GM23338 (cell line): Measurements from ENCODE around the gene PSMA8. TPM values are rescaled to one million over a fixed set of nuclear protein-coding genes. Genes with fewer than 3 reads are reported as not detected.

Experiments used
- ATAC-seq: fragments of 200-7000 bp; cut with Tn5 transposase; 3 replicates; pipeline ENCODE4 v1.9.1; 2020
- DNase-seq: peaks from one replicate; pipeline ENCODE4 v3.0.0-alpha.2; 2015; ENCODE audit warnings: low spot score
- H2AFZ ChIP-seq: fragments of 200-600 bp; sonication (generic); 2 replicates; pipeline ENCODE4 v1.8.0; 2016; ENCODE audit warnings: antibody characterized with exemption, mild to moderate bottlenecking, moderate library complexity
- H3F3A ChIP-seq: fragments of 200-600 bp; sonication (generic); replicated peaks from 2 replicates; pipeline ENCODE4 v1.8.0; 2017; ENCODE audit warnings: antibody characterized with exemption, mixed run types, low read depth
- H3K27ac ChIP-seq: fragments of 200-600 bp; sonication (generic); 2 replicates; pipeline ENCODE4 v1.6.1; 2016; ENCODE audit warnings: low read depth
- H3K27me3 ChIP-seq: fragments of 200-600 bp; sonication (generic); 2 replicates; pipeline ENCODE4 v1.8.0; 2016; ENCODE audit warnings: mild to moderate bottlenecking, mixed run types, moderate library complexity; ENCODE audit not compliant: insufficient read depth
- H3K36me3 ChIP-seq: fragments of 200-600 bp; sonication (generic); 2 replicates; pipeline ENCODE4 v1.8.0; 2016; ENCODE audit warnings: mild to moderate bottlenecking; ENCODE audit not compliant: insufficient read depth
- H3K4me1 ChIP-seq: fragments of 200-600 bp; sonication (generic); 2 replicates; pipeline ENCODE4 v1.8.0; 2016; ENCODE audit warnings: mild to moderate bottlenecking, moderate library complexity; ENCODE audit not compliant: insufficient read depth
- H3K4me2 ChIP-seq: fragments of 200-600 bp; sonication (generic); 2 replicates; pipeline ENCODE4 v1.7.1; 2017; ENCODE audit warnings: mixed run types
- H3K4me3 ChIP-seq: fragments of 200-600 bp; sonication (generic); 2 replicates; pipeline ENCODE4 v1.6.1; 2016; ENCODE audit warnings: mixed run types
- H3K79me2 ChIP-seq: fragments of 200-600 bp; sonication (generic); replicated peaks from 2 replicates; pipeline ENCODE4 v1.8.0; 2017; ENCODE audit warnings: mild to moderate bottlenecking; ENCODE audit not compliant: insufficient read depth
- H3K9me2 ChIP-seq: fragments of 200-600 bp; sonication (generic); 2 replicates; pipeline ENCODE4 v1.8.0; 2017; ENCODE audit not compliant: insufficient read depth
- H4K20me1 ChIP-seq: fragments of 200-600 bp; sonication (generic); replicated peaks from 2 replicates; pipeline ENCODE4 v1.8.0; 2017; ENCODE audit warnings: mild to moderate bottlenecking; ENCODE audit not compliant: insufficient read depth
- H3K27ac Mint-ChIP-seq: 2 replicates; pipeline ENCODE4 v1.8.0; 2020; ENCODE audit warnings: inconsistent platforms, mild to moderate bottlenecking, moderate library complexity, mixed read lengths
- H3K27me3 Mint-ChIP-seq: 3 replicates; pipeline ENCODE4 v1.8.0; 2022; ENCODE audit warnings: low read depth, mild to moderate bottlenecking, moderate library complexity, mixed read lengths, inconsistent platforms; ENCODE audit not compliant: insufficient read depth, poor library complexity
- H3K36me3 Mint-ChIP-seq: 3 replicates; pipeline ENCODE4 v1.8.0; 2021; ENCODE audit warnings: low read depth, mild to moderate bottlenecking, inconsistent platforms, moderate library complexity, mixed read lengths
- H3K4me1 Mint-ChIP-seq: 3 replicates; pipeline ENCODE4 v1.8.0; 2020; ENCODE audit warnings: mild to moderate bottlenecking, inconsistent platforms, mixed read lengths
- H3K4me3 Mint-ChIP-seq: 3 replicates; pipeline ENCODE4 v1.8.0; 2021; ENCODE audit warnings: moderate library complexity, mild to moderate bottlenecking, inconsistent platforms, mixed read lengths
- H3K9me3 Mint-ChIP-seq: 3 replicates; pipeline ENCODE4 v1.8.0; 2020; ENCODE audit warnings: moderate library complexity, mild to moderate bottlenecking, inconsistent platforms, mixed read lengths
- CREB1 ChIP-seq: fragments of 250-450 bp; sonication (Bioruptor Pico); IDR thresholded peaks from 2 replicates; pipeline ENCODE4 v1.5.0; 2020; ENCODE audit warnings: low read depth, mild to moderate bottlenecking, moderate library complexity
- CTCF ChIP-seq, 2 experiments: fragments of 200-600 bp in 1 of 2; sonication (generic) in 1 of 2; conservative IDR thresholded peaks; 2 replicates each; pipeline versions ENCODE4 v1.5.1 to v1.6.1; 2016 to 2017; ENCODE audit warnings: antibody characterized with exemption in 2 of 2, low read depth in 2 of 2, mild to moderate bottlenecking in 2 of 2, moderate library complexity in 1 of 2
- ETS1 ChIP-seq: IDR thresholded peaks from 2 replicates; pipeline ENCODE4 v1.6.1; 2016; ENCODE audit warnings: antibody characterized with exemption
- EZH2 ChIP-seq: fragments of 200-600 bp; sonication (generic); IDR thresholded peaks from one replicate; pipeline ENCODE4 v1.8.0; 2017; ENCODE audit warnings: antibody characterized with exemption, mild to moderate bottlenecking, low read depth; ENCODE audit not compliant: unreplicated experiment
- EZH2phosphoT487 ChIP-seq: fragments of 200-600 bp; sonication (generic); IDR thresholded peaks from one replicate; pipeline ENCODE4 v1.8.1; 2018; ENCODE audit warnings: antibody characterized with exemption; ENCODE audit not compliant: unreplicated experiment
- JUNB ChIP-seq: IDR thresholded peaks from one replicate; pipeline ENCODE4 v1.6.1; 2016; ENCODE audit warnings: antibody characterized with exemption; ENCODE audit not compliant: unreplicated experiment
- NANOG ChIP-seq: IDR thresholded peaks from 2 replicates; pipeline ENCODE4 v1.6.1; 2016; ENCODE audit warnings: antibody characterized with exemption, borderline replicate concordance
- POLR2AphosphoS5 ChIP-seq: IDR thresholded peaks from 2 replicates; pipeline ENCODE4 v1.6.1; 2016; ENCODE audit warnings: antibody characterized with exemption, low read depth
- REST ChIP-seq: IDR thresholded peaks from one replicate; pipeline ENCODE4 v1.6.1; 2018; ENCODE audit warnings: antibody characterized with exemption; ENCODE audit not compliant: unreplicated experiment
- STAT1 ChIP-seq: IDR thresholded peaks from one replicate; pipeline ENCODE4 v1.6.1; 2016; ENCODE audit warnings: antibody characterized with exemption; ENCODE audit not compliant: unreplicated experiment
- ZNF114 ChIP-seq: fragments of 250-450 bp; sonication (Bioruptor Pico); IDR thresholded peaks from 2 replicates; pipeline ENCODE4 v1.5.0; 2020; ENCODE audit warnings: mild to moderate bottlenecking, moderate library complexity
- ZNF331 ChIP-seq: fragments of 250-450 bp; sonication (Bioruptor Pico); IDR thresholded peaks from 2 replicates; pipeline ENCODE4 v1.5.0; 2020; ENCODE audit warnings: low read depth, mild to moderate bottlenecking, moderate library complexity
- ZNF462 ChIP-seq: fragments of 250-450 bp; sonication (Bioruptor Pico); IDR thresholded peaks from 2 replicates; pipeline ENCODE4 v1.5.0; 2020; ENCODE audit warnings: mild to moderate bottlenecking, moderate library complexity
- polyA plus RNA-seq: library from polyadenylated mRNA; unstranded; fragments of >200 nt; fragmentation: Nextera tagmentation; extraction: Ambion mirVana; gene quantifications from 2 replicates; pipeline ENCODE4 v1.2.1, GENCODE V29; 2016
- total RNA-seq: library from RNA; depleted of rRNA; stranded (reverse); fragments of >200 nt; shearing (Covaris generic); gene quantifications from 2 replicates; pipeline ENCODE4 v1.2.3, GENCODE V29; 2014

PSMA8 gene
- total and polyA plus RNA-seq, 2 experiments from 2014 or later: not detected

- Histone ChIP-seq H3K27ac (no peak overlapping the region), H2AFZ (no peak overlapping the region), H3K4me2 (no peak overlapping the region), H4K20me1 (no peaks in the 10 kb centered on the region), H3K79me2 (no peaks in the 10 kb centered on the region), H3K27me3 (no peaks in the 10 kb centered on the region), H3K4me3 (no peak overlapping the region), H3K9me2 (no peaks in the 10 kb centered on the region), H3K4me1 (no peaks in the 10 kb centered on the region), H3F3A (no peaks in the 10 kb centered on the region), H3K36me3 (no peaks in the 10 kb centered on the region; the same call in 1 of the 2 replicates)
- TF ChIP-seq ZNF114 (no peak), ZNF462 (CRISPR knock-in tag) (no peak), ETS1 (no peak), POLR2AphosphoS5 (no peak), ZNF331 (no peak), STAT1 (no peak), NANOG (no peak), REST (no peak), CTCF (conservative IDR thresholded peaks at IDR 0.05; ENCODE audit: low read depth in 2 of 2) (no peak), EZH2 (no peak), CREB1 (CRISPR knock-in tag) (no peak), JUNB (no peak), EZH2phosphoT487 (no peak)
- Mint-ChIP-seq H3K4me1 (no peaks in the 10 kb centered on the region), H3K9me3 (peaks cover 7% of the 10 kb centered on the region; the same call in 2 of the 3 replicates), H3K27me3 (peaks cover 9% of the 10 kb centered on the region), H3K4me3 (no peak overlapping the region), H3K27ac (no peak overlapping the region), H3K36me3 (0 out of 3 replicates have a peak, but pooled peaks cover 3% of the 10 kb centered on the region)
- DNase-seq: no peak
- no peak for ATAC-seq
Observed at GRCh38 chr18:26196605-26197004, 62.9 kb downstream of the PSMA8 start.
